GM19193 (cell line): ENCODE measurements around the gene COG5.

Experiments
- POLR2A ChIP-seq: IDR thresholded peaks from 4 replicates; pipeline ENCODE4 v1.6.1; 2011; ENCODE audit not compliant: insufficient read depth, insufficient read length; ENCODE audit errors: extremely low read depth

Gene COG5

GRCh38 chr7:107381453-107381852, 182.3 kb downstream of the COG5 start:
- TF ChIP-seq POLR2A = no peak

GRCh38 chr7:107373354-107373753, 190.4 kb downstream of the COG5 start:
- TF ChIP-seq POLR2A = no peak

- TF ChIP-seq POLR2A = no peak
These were observed 191.4 kb downstream of the COG5 start for GRCh38 chr7:107372298-107372697.

GRCh38 chr7:107370816-107371215, 192.9 kb downstream of the COG5 start:
- TF ChIP-seq POLR2A = no peak

GRCh38 chr7:107364787-107365186, 198.9 kb downstream of the COG5 start:
- no peak for TF ChIP-seq POLR2A

- no peak for TF ChIP-seq POLR2A
These were observed 204.0 kb downstream of the COG5 start for GRCh38 chr7:107359520-107360316.

GRCh38 chr7:107355616-107356015, 208.1 kb downstream of the COG5 start:
- TF ChIP-seq POLR2A = no peak

GRCh38 chr7:107354640-107355039, 209.1 kb downstream of the COG5 start:
- no peak for TF ChIP-seq POLR2A

GRCh38 chr7:107353701-107354100, 210.0 kb downstream of the COG5 start:
- no peak for TF ChIP-seq POLR2A

- no peak for TF ChIP-seq POLR2A
These were observed 217.8 kb downstream of the COG5 start for GRCh38 chr7:107345898-107346297.

- TF ChIP-seq POLR2A = no peak
These were observed 218.9 kb downstream of the COG5 start for GRCh38 chr7:107344799-107345198.

GRCh38 chr7:107344286-107344685, 219.4 kb downstream of the COG5 start:
- no peak for TF ChIP-seq POLR2A

- no peak for TF ChIP-seq POLR2A
These were observed 225.6 kb downstream of the COG5 start for GRCh38 chr7:107338080-107338479.

- no peak for TF ChIP-seq POLR2A
These were observed 231.0 kb downstream of the COG5 start for GRCh38 chr7:107332488-107333269.

- TF ChIP-seq POLR2A = no peak
These were observed 233.2 kb downstream of the COG5 start for GRCh38 chr7:107330478-107330877.

- no peak for TF ChIP-seq POLR2A
These were observed 235.6 kb downstream of the COG5 start for GRCh38 chr7:107327986-107328569.

GRCh38 chr7:107326061-107326460, 237.7 kb downstream of the COG5 start:
- no peak for TF ChIP-seq POLR2A

GRCh38 chr7:107322015-107322414, 241.7 kb downstream of the COG5 start:
- TF ChIP-seq POLR2A = no peak
